OCI-LY7 (cell line): ENCODE measurements around the gene SELENOW.
"Not testable (repeated sequence)": the region's sequence is repeated elsewhere in the genome, so short reads cannot be mapped to it uniquely, and the experiment has no call there.

Experiments used
- CTCF ChIP-seq: fragments of 200-600 bp; sonication (generic); conservative IDR thresholded peaks from 2 replicates; pipeline ENCODE4 v1.5.1; 2014; ENCODE audit warnings: mild to moderate bottlenecking, antibody characterized with exemption, low read length, moderate library complexity, mixed read lengths
- EZH2phosphoT487 ChIP-seq: fragments of 200-600 bp; sonication (generic); IDR thresholded peaks from 2 replicates; pipeline ENCODE4 v1.6.1; 2018; ENCODE audit warnings: low read depth, borderline replicate concordance, mild to moderate bottlenecking, mixed run types, antibody characterized with exemption, low read length, moderate library complexity, mixed read lengths

GRCh38 chr19:47816270-47816669, 37.8 kb downstream of the SELENOW start:
- TF ChIP-seq CTCF, EZH2phosphoT487: not testable (repeated sequence)
